A204.1 (cell line): Measurements from ENCODE around the gene S100A7A.
"Not testable (repeated sequence)": the region's sequence is repeated elsewhere in the genome, so short reads cannot be mapped to it uniquely, and the experiment has no call there.

Source experiments
- FAIRE-seq: peaks from 2 replicates; lab custom pipeline; 2012; peaks lifted over from hg19 to GRCh38; lab: Jason Lieb, UNC

Gene S100A7A

GRCh38 chr1:153426809-153427208 is 10.5 kb downstream of the S100A7A start:
- FAIRE-seq = no peak

- FAIRE-seq = no peak
Measured at GRCh38 chr1:153428073-153428638, 11.8 kb downstream of the S100A7A start.

GRCh38 chr1:153428791-153429190 is 12.5 kb downstream of the S100A7A start:
- no peak for FAIRE-seq

- no peak for FAIRE-seq
Measured at GRCh38 chr1:153429266-153430165, 13.2 kb downstream of the S100A7A start.

GRCh38 chr1:153430166-153430553 is 13.8 kb downstream of the S100A7A start:
- no peak for FAIRE-seq

- no peak for FAIRE-seq
Measured at GRCh38 chr1:153430561-153430960, 14.2 kb downstream of the S100A7A start.

- no peak for FAIRE-seq
Measured at GRCh38 chr1:153431002-153431401, 14.7 kb downstream of the S100A7A start.

GRCh38 chr1:153431427-153431826 is 15.1 kb downstream of the S100A7A start:
- no peak for FAIRE-seq

GRCh38 chr1:153431928-153432327 is 15.6 kb downstream of the S100A7A start:
- no peak for FAIRE-seq

- no peak for FAIRE-seq
Measured at GRCh38 chr1:153432874-153433681, 16.8 kb downstream of the S100A7A start.

GRCh38 chr1:153434746-153435455 is 18.6 kb downstream of the S100A7A start:
- no peak for FAIRE-seq

- FAIRE-seq = no peak
Measured at GRCh38 chr1:153437236-153437635, 20.9 kb downstream of the S100A7A start.

GRCh38 chr1:153438599-153438998 is 22.3 kb downstream of the S100A7A start:
- no peak for FAIRE-seq

- FAIRE-seq = no peak
Measured at GRCh38 chr1:153439273-153439672, 23.0 kb downstream of the S100A7A start.

- FAIRE-seq = no peak
Measured at GRCh38 chr1:153441238-153441755, 25.0 kb downstream of the S100A7A start.

GRCh38 chr1:153443486-153443885 is 27.2 kb downstream of the S100A7A start:
- FAIRE-seq = no peak

- no peak for FAIRE-seq
Measured at GRCh38 chr1:153444078-153444477, 27.8 kb downstream of the S100A7A start.

GRCh38 chr1:153447498-153448170 is 31.3 kb downstream of the S100A7A start:
- FAIRE-seq = no peak

GRCh38 chr1:153448851-153449250 is 32.5 kb downstream of the S100A7A start:
- not testable (repeated sequence) for FAIRE-seq

- no peak for FAIRE-seq
Measured at GRCh38 chr1:153456396-153456795, 40.1 kb downstream of the S100A7A start.

- no peak for FAIRE-seq
Measured at GRCh38 chr1:153459655-153460054, 43.3 kb downstream of the S100A7A start.
